Smooth muscle cell (in vitro differentiated cells): ENCODE results near the gene TOMM7. TPM values are rescaled to one million over a fixed set of nuclear protein-coding genes. Genes with fewer than 3 reads are reported as not detected.
A peak's percentile ranks its signal among the peaks of the same experiment; 100 is the strongest.

ENCODE experiments used
- DNase-seq: peaks from one replicate; lab custom pipeline; 2025; ENCODE audit not compliant: unreplicated experiment; lab: John Stamatoyannopoulos, UW
- H2AFZ ChIP-seq: fragments of 200-600 bp; sonication (generic); 2 replicates; pipeline ENCODE4 v1.6.0; 2016; ENCODE audit warnings: antibody characterized with exemption, low read depth, mild to moderate bottlenecking
- H3F3A ChIP-seq: fragments of 200-600 bp; sonication (generic); 2 replicates; pipeline ENCODE4 v1.6.0; 2017; ENCODE audit warnings: antibody characterized with exemption, low read depth
- H3K27ac ChIP-seq: fragments of 200-600 bp; sonication (generic); 2 replicates; pipeline ENCODE4 v1.5.1; 2016; ENCODE audit warnings: low read depth, mild to moderate bottlenecking
- H3K27me3 ChIP-seq: fragments of 200-600 bp; sonication (generic); 2 replicates; pipeline ENCODE4 v1.6.1; 2016; ENCODE audit warnings: low read depth, mild to moderate bottlenecking
- H3K36me3 ChIP-seq: fragments of 200-600 bp; sonication (generic); 2 replicates; pipeline ENCODE4 v1.5.1; 2016; ENCODE audit warnings: low read depth
- H3K4me1 ChIP-seq: fragments of 200-600 bp; sonication (generic); 2 replicates; pipeline ENCODE4 v1.5.1; 2016; ENCODE audit warnings: low read depth
- H3K4me2 ChIP-seq: fragments of 200-600 bp; sonication (generic); 2 replicates; pipeline ENCODE4 v1.6.0; 2016; ENCODE audit warnings: mild to moderate bottlenecking
- H3K4me3 ChIP-seq: fragments of 200-600 bp; sonication (generic); 2 replicates; pipeline ENCODE4 v1.5.1; 2016; ENCODE audit warnings: mild to moderate bottlenecking
- H3K79me2 ChIP-seq: fragments of 200-600 bp; sonication (generic); 2 replicates; pipeline ENCODE4 v1.6.0; 2016; ENCODE audit warnings: low read depth, mild to moderate bottlenecking
- H3K9ac ChIP-seq: fragments of 200-600 bp; sonication (generic); 2 replicates; pipeline ENCODE4 v1.6.0; 2016; ENCODE audit warnings: low read depth
- H3K9me3 ChIP-seq: fragments of 200-600 bp; sonication (generic); replicated peaks from 2 replicates; pipeline ENCODE4 v1.5.1; 2016; ENCODE audit warnings: low read depth
- H4K20me1 ChIP-seq: fragments of 200-600 bp; sonication (generic); 2 replicates; pipeline ENCODE4 v1.6.0; 2016; ENCODE audit warnings: low read depth
- CTCF ChIP-seq: fragments of 200-600 bp; sonication (generic); IDR thresholded peaks from 2 replicates; pipeline ENCODE4 v1.5.1; 2017; ENCODE audit warnings: borderline replicate concordance, mild to moderate bottlenecking, antibody characterized with exemption; ENCODE audit not compliant: insufficient read depth, poor library complexity, severe bottlenecking
- WGBS: methylation state at CpG from one replicate; pipeline ENCODE4 v1.1.7; 2016; ENCODE audit warnings: low lambda C conversion rate; 5-methylcytosine and 5-hydroxymethylcytosine counted together
- polyA plus RNA-seq: library from polyadenylated mRNA; unstranded; fragments of >200 nt; fragmentation: Nextera tagmentation; extraction: Ambion mirVana; gene quantifications from 2 replicates; pipeline ENCODE4 v1.2.1, GENCODE V29; 2016
- total RNA-seq: library from RNA; depleted of rRNA; stranded (reverse); fragments of >200 nt; gene quantifications from 2 replicates; pipeline ENCODE4 v1.2.3, GENCODE V29; 2014

TOMM7 gene
- total and polyA plus RNA-seq, 2 experiments from 2014 or later, result 202 to 285 TPM

GRCh38 chr7:22860784-22861482 lies 38.3 kb upstream of the TOMM7 start:
- H3K9ac ChIP-seq, result peak overlapping the region; percentile 85
- H3K36me3 ChIP-seq, result no peaks in the 10 kb centered on the region
- no peak overlapping the region for H2AFZ ChIP-seq
- DNase-seq, result no peak
- H3K4me2 ChIP-seq, result no peak overlapping the region
- peaks cover 14% of the 10 kb centered on the region for H3K4me1 ChIP-seq
- 80% methylated on average over 4 of the region's 4 CpGs for WGBS
- H3K27me3 ChIP-seq, result no peaks in the 10 kb centered on the region
- H3K9me3 ChIP-seq, result no peaks in the 10 kb centered on the region
- peak; percentile 31 for TF ChIP-seq CTCF
- peak overlapping the region; percentile 98 for H3K27ac ChIP-seq
- no peaks in the 10 kb centered on the region for H3K79me2 ChIP-seq
- no peaks in the 10 kb centered on the region for H4K20me1 ChIP-seq
- no peak overlapping the region for H3K4me3 ChIP-seq
- H3F3A ChIP-seq, result peaks cover 31% of the 10 kb centered on the region

- H3K9ac ChIP-seq, result peak overlapping the region; percentile 85
- H3K27me3 ChIP-seq, result no peaks in the 10 kb centered on the region
- H3K79me2 ChIP-seq, result no peaks in the 10 kb centered on the region
- no peaks in the 10 kb centered on the region for H4K20me1 ChIP-seq
- peaks cover 14% of the 10 kb centered on the region for H3K4me1 ChIP-seq
- no peak overlapping the region for H2AFZ ChIP-seq
- H3K4me2 ChIP-seq, result peak overlapping the region; percentile 66
- H3K27ac ChIP-seq, result peak overlapping the region; percentile 98
- H3K9me3 ChIP-seq, result no peaks in the 10 kb centered on the region
- no peak overlapping the region for H3K4me3 ChIP-seq
- H3K36me3 ChIP-seq, result no peaks in the 10 kb centered on the region
- WGBS, result 65% methylated on average over 2 of the region's 2 CpGs
- no peak for DNase-seq
- peaks cover 35% of the 10 kb centered on the region for H3F3A ChIP-seq
- no peak for TF ChIP-seq CTCF
These were observed 37.7 kb upstream of the TOMM7 start for GRCh38 chr7:22860337-22860736.

GRCh38 chr7:22859641-22860290 lies 37.1 kb upstream of the TOMM7 start:
- no peaks in the 10 kb centered on the region for H3K79me2 ChIP-seq
- TF ChIP-seq CTCF, result no peak
- peak overlapping the region; percentile 98 for H3K27ac ChIP-seq
- peak overlapping the region; percentile 66 for H3K4me2 ChIP-seq
- peak overlapping the region; percentile 85 for H3K9ac ChIP-seq
- H2AFZ ChIP-seq, result peak overlapping the region; percentile 2
- no peak overlapping the region for H3K4me3 ChIP-seq
- no peaks in the 10 kb centered on the region for H3K9me3 ChIP-seq
- H4K20me1 ChIP-seq, result no peaks in the 10 kb centered on the region
- WGBS, result 73% methylated on average over 4 of the region's 4 CpGs
- H3K27me3 ChIP-seq, result no peaks in the 10 kb centered on the region
- peaks cover 39% of the 10 kb centered on the region for H3F3A ChIP-seq
- H3K4me1 ChIP-seq, result peaks cover 18% of the 10 kb centered on the region
- no peaks in the 10 kb centered on the region for H3K36me3 ChIP-seq
- no peak for DNase-seq
